Neural cell (in vitro differentiated cells): ENCODE data around the gene TSPAN15. TPM values are rescaled to one million over a fixed set of nuclear protein-coding genes. Genes with fewer than 3 reads are reported as not detected.

Experiments
- H2AFZ ChIP-seq: fragments of 200-600, 300-800 bp; sonication (generic), shearing (Covaris generic); 2 replicates; pipeline ENCODE4 v1.6.0; 2014; ENCODE audit warnings: low read depth, mild to moderate bottlenecking, antibody characterized with exemption, low read length, moderate library complexity
- H3F3A ChIP-seq: fragments of 200-600 bp; shearing (Covaris generic); 2 replicates; pipeline ENCODE4 v1.6.1; 2016; ENCODE audit warnings: mild to moderate bottlenecking, moderate library complexity, mixed read lengths, antibody characterized with exemption, low read length; ENCODE audit not compliant: insufficient read depth, poor library complexity, severe bottlenecking
- H3K27ac ChIP-seq: fragments of 200-600, 300-800 bp; sonication (generic), shearing (Covaris generic); 2 replicates; pipeline ENCODE4 v1.5.1; 2014; ENCODE audit warnings: mild to moderate bottlenecking, low read length, moderate library complexity
- H3K27me3 ChIP-seq: fragments of 300-800, 200-600 bp; sonication (generic), shearing (Covaris generic); 2 replicates; pipeline ENCODE4 v1.6.0; 2014; ENCODE audit warnings: mild to moderate bottlenecking, low read depth, low read length, moderate library complexity; ENCODE audit not compliant: insufficient read depth
- H3K36me3 ChIP-seq: fragments of 300-800, 200-600 bp; sonication (generic), shearing (Covaris generic); 2 replicates; pipeline ENCODE4 v1.5.1; 2014; ENCODE audit warnings: mild to moderate bottlenecking, antibody characterized with exemption, low read length, moderate library complexity; ENCODE audit not compliant: insufficient read depth
- H3K4me2 ChIP-seq: fragments of 300-800, 200-600 bp; sonication (generic), shearing (Covaris generic); 2 replicates; pipeline ENCODE4 v1.6.0; 2014; ENCODE audit warnings: mild to moderate bottlenecking, low read length
- H3K4me3 ChIP-seq: fragments of 300-800, 200-600 bp; sonication (generic), shearing (Covaris generic); 2 replicates; pipeline ENCODE4 v1.5.1; 2014; ENCODE audit warnings: mild to moderate bottlenecking, low read length, moderate library complexity
- H3K79me2 ChIP-seq: fragments of 200-600 bp; shearing (Covaris generic); replicated peaks from 2 replicates; pipeline ENCODE4 v1.6.0; 2014; ENCODE audit warnings: mild to moderate bottlenecking, low read length, moderate library complexity; ENCODE audit not compliant: insufficient read depth
- H3K9ac ChIP-seq: fragments of 300-800, 200-600 bp; sonication (generic), shearing (Covaris generic); 2 replicates; pipeline ENCODE4 v1.6.1; 2016; ENCODE audit warnings: mild to moderate bottlenecking, low read length, mixed read lengths
- H3K9me2 ChIP-seq: fragments of 200-600 bp; shearing (Covaris generic); 2 replicates; pipeline ENCODE4 v1.6.1; 2016; ENCODE audit warnings: mild to moderate bottlenecking, low read length, mixed read lengths; ENCODE audit not compliant: insufficient read depth
- H3K9me3 ChIP-seq: fragments of 200-600, 300-800 bp; sonication (generic), shearing (Covaris generic); 2 replicates; pipeline ENCODE4 v1.6.1; 2016; ENCODE audit warnings: mild to moderate bottlenecking, mixed run types, low read length, moderate library complexity, mixed read lengths
- H4K20me1 ChIP-seq: fragments of 200-600 bp; shearing (Covaris generic); 2 replicates; pipeline ENCODE4 v1.6.1; 2016; ENCODE audit warnings: mild to moderate bottlenecking, mixed run types; ENCODE audit not compliant: insufficient read depth
- CTCF ChIP-seq: fragments of 450-650 bp; IDR thresholded peaks from 2 replicates; pipeline ENCODE4 v1.5.1; 2014; ENCODE audit warnings: antibody characterized with exemption, mild to moderate bottlenecking, moderate library complexity; ENCODE audit not compliant: poor library complexity, severe bottlenecking
- EP300 ChIP-seq: fragments of 450-650 bp; conservative IDR thresholded peaks from 2 replicates; pipeline ENCODE4 v1.6.1; 2014; ENCODE audit warnings: antibody characterized with exemption, mild to moderate bottlenecking, moderate library complexity; ENCODE audit not compliant: poor library complexity, severe bottlenecking
- EZH2 ChIP-seq: fragments of 200-600, 300-800 bp; shearing (Covaris generic), sonication (generic); IDR thresholded peaks from 2 replicates; pipeline ENCODE4 v1.6.1; 2014; ENCODE audit warnings: antibody characterized with exemption, low read length, borderline replicate concordance, mild to moderate bottlenecking; ENCODE audit not compliant: insufficient read depth, poor library complexity, severe bottlenecking
- MXI1 ChIP-seq: fragments of 450-650 bp; conservative IDR thresholded peaks from 2 replicates; pipeline ENCODE4 v1.6.1; 2014; ENCODE audit warnings: antibody characterized with exemption, mild to moderate bottlenecking; ENCODE audit not compliant: poor library complexity, severe bottlenecking
- POLR2AphosphoS5 ChIP-seq: IDR thresholded peaks from 2 replicates; pipeline ENCODE4 v1.6.1; 2012
- RAD21 ChIP-seq: fragments of 450-650 bp; conservative IDR thresholded peaks from 2 replicates; pipeline ENCODE4 v1.6.1; 2014; ENCODE audit warnings: antibody characterized with exemption, mild to moderate bottlenecking, moderate library complexity
- SMC3 ChIP-seq: fragments of 450-650 bp; conservative IDR thresholded peaks from 2 replicates; pipeline ENCODE4 v1.6.1; 2014; ENCODE audit warnings: antibody characterized with exemption, mild to moderate bottlenecking, moderate library complexity; ENCODE audit not compliant: poor library complexity
- TAF1 ChIP-seq: IDR thresholded peaks from 2 replicates; pipeline ENCODE4 v1.6.1; 2012; ENCODE audit warnings: low read depth
- polyA plus RNA-seq: library from polyadenylated mRNA; depleted of rRNA; stranded (reverse); fragments of >200 nt; gene quantifications from 2 replicates; pipeline ENCODE4 v1.2.3, GENCODE V29; 2014
- TF ChIP-seq, protein P1 (sequence below): IDR thresholded peaks from 2 replicates; pipeline ENCODE4 v1.6.1; 2012; ENCODE audit warnings: borderline replicate concordance

Gene TSPAN15
- polyA plus RNA-seq, 1 donor from 2014 or later = 1.2 TPM

- Histone ChIP-seq H3K4me3 (no peak overlapping the region), H3K4me2 (no peak overlapping the region), H3K79me2 (no peaks in the 10 kb centered on the region), H3K36me3 (no peaks in the 10 kb centered on the region), H3F3A (no peaks in the 10 kb centered on the region), H3K9me3 (no peaks in the 10 kb centered on the region), H4K20me1 (no peaks in the 10 kb centered on the region), H3K9me2 (no peaks in the 10 kb centered on the region), H3K27ac (no peak overlapping the region), H2AFZ (no peak overlapping the region), H3K9ac (no peak overlapping the region), H3K27me3 (no peaks in the 10 kb centered on the region)
- TF ChIP-seq MXI1 = no peak
Measured at GRCh38 chr10:69403066-69403465, 48.2 kb upstream of the TSPAN15 start.

GRCh38 chr10:69403519-69403918, 47.7 kb upstream of the TSPAN15 start:
- Histone ChIP-seq H3K27ac (no peak overlapping the region), H3K4me2 (no peak overlapping the region), H3K9me2 (no peaks in the 10 kb centered on the region)

DNA sequence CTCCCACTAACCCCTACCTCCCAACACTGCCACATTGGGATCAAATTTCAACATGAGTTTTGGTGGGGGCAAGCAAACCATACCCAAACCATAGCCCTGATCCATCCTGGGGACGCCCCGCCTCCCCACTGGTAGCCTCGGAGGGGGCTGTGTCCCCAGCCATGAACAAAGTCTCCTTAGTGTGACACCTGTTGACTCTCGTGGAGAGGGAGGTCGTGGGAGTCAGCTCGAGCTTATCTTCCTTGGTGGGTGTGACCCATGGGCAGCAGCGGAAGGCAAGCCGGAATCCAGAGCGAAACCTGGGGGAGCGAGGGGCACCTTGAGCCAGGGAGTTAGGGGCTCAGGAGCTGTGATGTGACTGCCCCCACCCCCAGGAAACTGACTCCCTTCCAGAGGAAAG, 46.5 kb upstream of the TSPAN15 start:
- Histone ChIP-seq H3K4me3 (no peak overlapping the region), H3K27me3 (no peaks in the 10 kb centered on the region), H3F3A (no peaks in the 10 kb centered on the region), H3K79me2 (no peaks in the 10 kb centered on the region), H3K27ac (no peak overlapping the region), H4K20me1 (no peaks in the 10 kb centered on the region), H3K9me3 (no peaks in the 10 kb centered on the region), H3K9ac (no peak overlapping the region), H2AFZ (no peak overlapping the region), H3K36me3 (no peaks in the 10 kb centered on the region), H3K4me2 (no peak overlapping the region), H3K9me2 (no peaks in the 10 kb centered on the region)
- TF ChIP-seq, protein P1, sequence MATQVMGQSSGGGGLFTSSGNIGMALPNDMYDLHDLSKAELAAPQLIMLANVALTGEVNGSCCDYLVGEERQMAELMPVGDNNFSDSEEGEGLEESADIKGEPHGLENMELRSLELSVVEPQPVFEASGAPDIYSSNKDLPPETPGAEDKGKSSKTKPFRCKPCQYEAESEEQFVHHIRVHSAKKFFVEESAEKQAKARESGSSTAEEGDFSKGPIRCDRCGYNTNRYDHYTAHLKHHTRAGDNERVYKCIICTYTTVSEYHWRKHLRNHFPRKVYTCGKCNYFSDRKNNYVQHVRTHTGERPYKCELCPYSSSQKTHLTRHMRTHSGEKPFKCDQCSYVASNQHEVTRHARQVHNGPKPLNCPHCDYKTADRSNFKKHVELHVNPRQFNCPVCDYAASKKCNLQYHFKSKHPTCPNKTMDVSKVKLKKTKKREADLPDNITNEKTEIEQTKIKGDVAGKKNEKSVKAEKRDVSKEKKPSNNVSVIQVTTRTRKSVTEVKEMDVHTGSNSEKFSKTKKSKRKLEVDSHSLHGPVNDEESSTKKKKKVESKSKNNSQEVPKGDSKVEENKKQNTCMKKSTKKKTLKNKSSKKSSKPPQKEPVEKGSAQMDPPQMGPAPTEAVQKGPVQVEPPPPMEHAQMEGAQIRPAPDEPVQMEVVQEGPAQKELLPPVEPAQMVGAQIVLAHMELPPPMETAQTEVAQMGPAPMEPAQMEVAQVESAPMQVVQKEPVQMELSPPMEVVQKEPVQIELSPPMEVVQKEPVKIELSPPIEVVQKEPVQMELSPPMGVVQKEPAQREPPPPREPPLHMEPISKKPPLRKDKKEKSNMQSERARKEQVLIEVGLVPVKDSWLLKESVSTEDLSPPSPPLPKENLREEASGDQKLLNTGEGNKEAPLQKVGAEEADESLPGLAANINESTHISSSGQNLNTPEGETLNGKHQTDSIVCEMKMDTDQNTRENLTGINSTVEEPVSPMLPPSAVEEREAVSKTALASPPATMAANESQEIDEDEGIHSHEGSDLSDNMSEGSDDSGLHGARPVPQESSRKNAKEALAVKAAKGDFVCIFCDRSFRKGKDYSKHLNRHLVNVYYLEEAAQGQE = no peak
- TF ChIP-seq MXI1 = no peak
- TF ChIP-seq TAF1 = no peak
- TF ChIP-seq SMC3 = no peak
- TF ChIP-seq EP300 = no peak
- TF ChIP-seq RAD21 = no peak
- TF ChIP-seq CTCF = no peak
- no peak for TF ChIP-seq EZH2
- no peak for TF ChIP-seq POLR2AphosphoS5

More at GRCh38 chr10:69403519-69403918, 47.7 kb upstream of the TSPAN15 start:
- TF ChIP-seq TAF1 (no peak), SMC3 (no peak), MXI1 (no peak), POLR2AphosphoS5 (no peak), EZH2 (no peak)
- Histone ChIP-seq H3K9me3 (no peaks in the 10 kb centered on the region), H3K27me3 (no peaks in the 10 kb centered on the region), H3K36me3 (no peaks in the 10 kb centered on the region), H3K9ac (no peak overlapping the region), H3F3A (no peaks in the 10 kb centered on the region), H3K79me2 (no peaks in the 10 kb centered on the region), H2AFZ (no peak overlapping the region), H3K4me3 (no peak overlapping the region), H4K20me1 (no peaks in the 10 kb centered on the region)
